ENCODE data around the gene SIGLEC5. TPM values are rescaled to one million over a fixed set of nuclear protein-coding genes. Genes with fewer than 3 reads are reported as not detected.

Gene SIGLEC5
- total and polyA plus RNA-seq, 4 donors, result 0.42 to 0.70 TPM; not detected in 2

DNA sequence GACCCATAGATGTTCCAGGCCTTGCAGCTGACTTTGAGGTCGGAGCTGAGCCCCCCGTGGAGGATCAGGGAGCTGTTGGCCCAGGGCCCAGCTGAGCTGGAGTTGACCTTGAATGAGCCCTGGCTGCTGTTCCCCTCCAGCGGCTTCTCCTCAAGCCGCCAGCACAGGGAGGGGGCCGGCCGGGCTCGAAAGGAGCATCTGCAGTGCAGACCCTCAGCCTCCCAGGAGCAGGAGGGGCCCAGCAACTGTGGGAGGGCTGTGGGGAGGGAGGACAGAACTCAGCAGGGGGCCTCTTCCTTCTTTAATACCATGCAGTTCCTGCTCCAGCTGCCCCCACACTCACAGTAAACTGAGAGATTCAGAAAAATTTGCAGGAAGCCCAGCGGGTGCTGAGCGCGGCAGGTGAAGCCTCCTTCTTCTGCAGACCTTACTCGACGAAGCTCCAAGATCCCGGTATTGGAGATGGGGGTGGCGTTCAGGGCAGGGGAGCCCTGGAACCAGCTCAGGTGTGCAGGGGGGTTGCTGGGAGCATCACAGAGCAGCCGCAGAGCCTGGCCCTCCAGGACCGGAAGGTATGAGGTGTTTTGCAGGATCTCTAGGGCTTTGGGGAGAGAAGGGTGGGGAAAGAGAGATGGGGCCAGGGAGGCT, 2.6 kb downstream of the SIGLEC5 start:
- Histone ChIP-seq H3K9me3 (ENCODE audit: control insufficient read depth in 4 of 4, low read length in 3 of 4) (no peaks in the 10 kb centered on the region), H3K27me3 (ENCODE audit: control insufficient read depth in 4 of 4, insufficient read depth in 4 of 4, low read length in 3 of 4) (no peaks in the 10 kb centered on the region), H3K27ac (ENCODE audit: low read depth in 1 of 2, low read length in 2 of 2) (no peak overlapping the region), H3K4me1 (ENCODE audit: control insufficient read depth in 4 of 4, insufficient read depth in 4 of 4, low read length in 3 of 4) (no peaks in the 10 kb centered on the region), H3K4me3 (ENCODE audit: low read depth in 1 of 3, low read length in 3 of 3) (no peak overlapping the region), H3K36me3 (ENCODE audit: control insufficient read depth in 4 of 4, insufficient read depth in 3 of 4, low read depth in 1 of 4, low read length in 3 of 4) (no peaks in the 10 kb centered on the region), H3K9ac (ENCODE audit: low read depth in 1 of 2, low read length in 2 of 2) (no peak overlapping the region)
- 61% methylated on average over 16 of the region's 16 CpGs for WGBS
- TF ChIP-seq CTCF (IDR thresholded peaks at IDR 0.05; ENCODE audit: low read depth, low read length, missing input control) (no peak), NR2F2 (IDR thresholded peaks at IDR 0.05) (no peak), ATF3 (IDR thresholded peaks at IDR 0.05) (no peak), GABPA (IDR thresholded peaks at IDR 0.05 in 1 of 2, conservative IDR thresholded peaks at IDR 0.05 in 1 of 2) (no peak), HNF4G (IDR thresholded peaks at IDR 0.05) (no peak), SP1 (IDR thresholded peaks at IDR 0.05) (no peak), JUND (IDR thresholded peaks at IDR 0.05) (no peak), MAX (IDR thresholded peaks at IDR 0.05) (no peak), FOXA1 (IDR thresholded peaks at IDR 0.05) (no peak), YY1 (IDR thresholded peaks at IDR 0.05) (no peak), RXRA (IDR thresholded peaks at IDR 0.05) (no peak), RAD21 (IDR thresholded peaks at IDR 0.05) (no peak), FOXA2 (IDR thresholded peaks at IDR 0.05) (no peak), HNF4A (conservative IDR thresholded peaks at IDR 0.05) (no peak)
- TF ChIP-seq, protein P1, sequence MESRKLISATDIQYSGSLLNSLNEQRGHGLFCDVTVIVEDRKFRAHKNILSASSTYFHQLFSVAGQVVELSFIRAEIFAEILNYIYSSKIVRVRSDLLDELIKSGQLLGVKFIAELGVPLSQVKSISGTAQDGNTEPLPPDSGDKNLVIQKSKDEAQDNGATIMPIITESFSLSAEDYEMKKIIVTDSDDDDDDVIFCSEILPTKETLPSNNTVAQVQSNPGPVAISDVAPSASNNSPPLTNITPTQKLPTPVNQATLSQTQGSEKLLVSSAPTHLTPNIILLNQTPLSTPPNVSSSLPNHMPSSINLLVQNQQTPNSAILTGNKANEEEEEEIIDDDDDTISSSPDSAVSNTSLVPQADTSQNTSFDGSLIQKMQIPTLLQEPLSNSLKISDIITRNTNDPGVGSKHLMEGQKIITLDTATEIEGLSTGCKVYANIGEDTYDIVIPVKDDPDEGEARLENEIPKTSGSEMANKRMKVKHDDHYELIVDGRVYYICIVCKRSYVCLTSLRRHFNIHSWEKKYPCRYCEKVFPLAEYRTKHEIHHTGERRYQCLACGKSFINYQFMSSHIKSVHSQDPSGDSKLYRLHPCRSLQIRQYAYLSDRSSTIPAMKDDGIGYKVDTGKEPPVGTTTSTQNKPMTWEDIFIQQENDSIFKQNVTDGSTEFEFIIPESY (IDR thresholded peaks at IDR 0.05), result no peak
- DNase-seq (ENCODE audit: low spot score), result no peak

GRCh38 chr19:51626675-51627074, 3.5 kb downstream of the SIGLEC5 start:
- H3K9me3 ChIP-seq (ENCODE audit: control insufficient read depth in 4 of 4, low read length in 3 of 4), result no peaks in the 10 kb centered on the region
- H3K27ac ChIP-seq (ENCODE audit: low read depth in 1 of 2, low read length in 2 of 2), result no peak overlapping the region
- no peak overlapping the region for H3K9ac ChIP-seq (ENCODE audit: low read depth in 1 of 2, low read length in 2 of 2)
- WGBS, result 41% methylated on average over 2 of the region's 2 CpGs
- H3K27me3 ChIP-seq (ENCODE audit: control insufficient read depth in 4 of 4, insufficient read depth in 4 of 4, low read length in 3 of 4), result no peaks in the 10 kb centered on the region
- DNase-seq (ENCODE audit: low spot score), result no peak
- no peaks in the 10 kb centered on the region for H3K36me3 ChIP-seq (ENCODE audit: control insufficient read depth in 4 of 4, insufficient read depth in 3 of 4, low read depth in 1 of 4, low read length in 3 of 4)
- H3K4me1 ChIP-seq (ENCODE audit: control insufficient read depth in 4 of 4, insufficient read depth in 4 of 4, low read length in 3 of 4), result no peaks in the 10 kb centered on the region
- no peak overlapping the region for H3K4me3 ChIP-seq (ENCODE audit: low read depth in 1 of 3, low read length in 3 of 3)
- no peak for TF ChIP-seq EGR1 (IDR thresholded peaks at IDR 0.05; ENCODE audit: low read depth in 2 of 2)
- no peak for TF ChIP-seq HNF4A (conservative IDR thresholded peaks at IDR 0.05)
- no peak for TF ChIP-seq CTCF (IDR thresholded peaks at IDR 0.05; ENCODE audit: low read depth, low read length, missing input control)
- TF ChIP-seq HNF4G (IDR thresholded peaks at IDR 0.05), result no peak
- no peak for TF ChIP-seq RAD21 (IDR thresholded peaks at IDR 0.05)
- TF ChIP-seq YY1 (IDR thresholded peaks at IDR 0.05), result no peak
- TF ChIP-seq NR2F2 (IDR thresholded peaks at IDR 0.05), result no peak
- TF ChIP-seq, protein P1 (IDR thresholded peaks at IDR 0.05), result no peak
- TF ChIP-seq RXRA (IDR thresholded peaks at IDR 0.05), result no peak
- TF ChIP-seq FOXA2 (IDR thresholded peaks at IDR 0.05), result no peak
- no peak for TF ChIP-seq ATF3 (IDR thresholded peaks at IDR 0.05)
- no peak for TF ChIP-seq GABPA (IDR thresholded peaks at IDR 0.05 in 1 of 2, conservative IDR thresholded peaks at IDR 0.05 in 1 of 2)
- TF ChIP-seq TAF1 (conservative IDR thresholded peaks at IDR 0.05), result no peak
- TF ChIP-seq MAX (IDR thresholded peaks at IDR 0.05), result no peak
- TF ChIP-seq SP1 (IDR thresholded peaks at IDR 0.05), result no peak
- TF ChIP-seq FOXA1 (IDR thresholded peaks at IDR 0.05), result no peak
